HG02970 (cell line): ENCODE results near the gene HEATR9.

Source experiments
- ATAC-seq: cut with Tn5 transposase; IDR thresholded peaks from one replicate; pipeline ENCODE4 v1.9.1; 2021; ENCODE audit warnings: mild to moderate bottlenecking, moderate library complexity, moderate number of reproducible peaks; ENCODE audit not compliant: unreplicated experiment, low FRiP score

The HEATR9 gene

GRCh38 chr17:35812456-35812855 is 56.2 kb downstream of the HEATR9 start:
- no peak for ATAC-seq

- no peak for ATAC-seq
Observed at GRCh38 chr17:35811759-35812158, 56.9 kb downstream of the HEATR9 start.

GRCh38 chr17:35809855-35810461 is 58.7 kb downstream of the HEATR9 start:
- no peak for ATAC-seq

GRCh38 chr17:35808962-35809854 is 59.5 kb downstream of the HEATR9 start, which contains the start of gene TAF15:
Gene TAF15, plus strand, starts transcription at chr17:35809484. Its CDS starts 86 bp downstream, at chr17:35809570.
- ATAC-seq, result peak; percentile 90

GRCh38 chr17:35808240-35808961 is 60.3 kb downstream of the HEATR9 start:
- no peak for ATAC-seq

- no peak for ATAC-seq
Observed at GRCh38 chr17:35807371-35808144, 61.1 kb downstream of the HEATR9 start.
